Transverse colon (tissue), 4 donors: ENCODE data around the gene CCND2.

Source experiments
- EP300 ChIP-seq: sonication (generic); formaldehyde crosslinking; IDR thresholded peaks from one replicate; pipeline ENCODE4 v1.6.1; 2017; ENCODE audit warnings: antibody characterized with exemption, low read depth
- POLR2AphosphoS5 ChIP-seq, 3 donors: sonication (generic); formaldehyde crosslinking; IDR thresholded peaks; one replicate each; pipeline ENCODE4 v1.6.1; 2016; ENCODE audit warnings: antibody characterized with exemption in 3 of 3
- TF ChIP-seq, protein P1 (sequence below), 5 experiments: fragments of 200-600 bp in 3 of 5; fragments of 450-650 bp in 2 of 5; sonication (generic) in 3 of 5; IDR thresholded peaks; 1 replicate in 2 of 5; 2 replicates in 3 of 5; pipeline ENCODE4 v1.5.1; 2016 to 2017; ENCODE audit warnings: antibody characterized with exemption in 5 of 5, inconsistent platforms in 3 of 5, mild to moderate bottlenecking in 2 of 5, moderate library complexity in 1 of 5

DNA sequence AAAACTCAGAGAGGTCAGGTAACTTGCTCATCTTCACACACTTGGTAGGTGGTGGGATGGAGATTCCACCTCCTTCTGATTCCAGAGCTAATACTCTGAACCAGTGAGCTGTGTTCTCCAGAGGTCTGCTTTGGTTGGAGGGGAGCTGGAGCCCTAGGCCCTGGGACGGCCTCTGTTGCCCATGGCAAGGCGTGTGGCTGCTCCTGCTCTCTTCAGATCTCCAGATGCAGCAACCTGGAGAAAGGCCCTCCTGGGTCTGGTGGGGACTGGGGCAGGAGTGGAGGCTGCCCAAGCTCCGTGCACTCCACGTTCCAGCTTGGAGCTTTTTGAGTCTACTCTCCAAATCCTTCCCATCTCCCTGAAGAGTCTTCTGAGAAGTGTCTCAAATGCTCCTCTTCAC is 10.7 kb downstream of the CCND2 start:
- TF ChIP-seq, protein P1, sequence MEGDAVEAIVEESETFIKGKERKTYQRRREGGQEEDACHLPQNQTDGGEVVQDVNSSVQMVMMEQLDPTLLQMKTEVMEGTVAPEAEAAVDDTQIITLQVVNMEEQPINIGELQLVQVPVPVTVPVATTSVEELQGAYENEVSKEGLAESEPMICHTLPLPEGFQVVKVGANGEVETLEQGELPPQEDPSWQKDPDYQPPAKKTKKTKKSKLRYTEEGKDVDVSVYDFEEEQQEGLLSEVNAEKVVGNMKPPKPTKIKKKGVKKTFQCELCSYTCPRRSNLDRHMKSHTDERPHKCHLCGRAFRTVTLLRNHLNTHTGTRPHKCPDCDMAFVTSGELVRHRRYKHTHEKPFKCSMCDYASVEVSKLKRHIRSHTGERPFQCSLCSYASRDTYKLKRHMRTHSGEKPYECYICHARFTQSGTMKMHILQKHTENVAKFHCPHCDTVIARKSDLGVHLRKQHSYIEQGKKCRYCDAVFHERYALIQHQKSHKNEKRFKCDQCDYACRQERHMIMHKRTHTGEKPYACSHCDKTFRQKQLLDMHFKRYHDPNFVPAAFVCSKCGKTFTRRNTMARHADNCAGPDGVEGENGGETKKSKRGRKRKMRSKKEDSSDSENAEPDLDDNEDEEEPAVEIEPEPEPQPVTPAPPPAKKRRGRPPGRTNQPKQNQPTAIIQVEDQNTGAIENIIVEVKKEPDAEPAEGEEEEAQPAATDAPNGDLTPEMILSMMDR (IDR thresholded peaks at IDR 0.05) = no peak
- TF ChIP-seq EP300 = no peak
- TF ChIP-seq POLR2AphosphoS5 (IDR thresholded peaks at IDR 0.05) = no peak
